Myocyte (in vitro differentiated cells): ENCODE data around the gene NT5C3A. TPM values are rescaled to one million over a fixed set of nuclear protein-coding genes. Genes with fewer than 3 reads are reported as not detected.
"Not testable (repeated sequence)": the region's sequence is repeated elsewhere in the genome, so short reads cannot be mapped to it uniquely, and the experiment has no call there.

Experiments
- DNase-seq: peaks from one replicate; pipeline ENCODE4 v3.0.0-alpha.2; 2012; ENCODE audit warnings: low read depth
- total RNA-seq: library from RNA; depleted of rRNA; stranded (reverse); fragments of >200 nt; gene quantifications from 2 replicates; pipeline ENCODE4 v1.2.3, GENCODE V29; 2014

Gene NT5C3A
- total RNA-seq, 1 donor from 2014 or later = 32.4 TPM

DNA sequence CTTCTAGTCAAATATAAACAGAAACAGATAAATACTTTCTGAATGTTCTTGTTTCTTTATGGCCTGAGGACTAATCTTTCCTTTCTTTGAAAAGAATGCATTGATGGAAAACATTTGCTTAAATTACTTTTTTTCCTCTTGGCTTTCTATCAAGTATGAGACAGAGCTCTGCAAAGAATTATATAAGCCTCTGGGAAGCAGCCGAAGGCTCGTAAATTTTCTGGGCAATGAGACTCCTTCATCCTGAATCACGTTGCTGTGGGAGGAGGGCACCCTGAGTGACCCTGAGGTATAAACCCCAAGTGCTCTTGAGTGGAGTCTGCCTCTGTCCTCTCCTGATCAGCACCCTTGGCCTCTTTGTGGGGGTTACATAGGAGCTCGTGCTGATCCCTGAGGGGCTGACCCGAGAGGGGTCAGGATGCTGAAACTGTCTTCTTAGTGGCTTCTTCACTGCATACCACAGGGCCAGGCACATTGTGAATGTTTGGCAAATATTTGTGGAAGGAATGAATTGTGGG lies 71.4 kb downstream of the NT5C3A start:
- DNase-seq = not testable (repeated sequence)

DNA sequence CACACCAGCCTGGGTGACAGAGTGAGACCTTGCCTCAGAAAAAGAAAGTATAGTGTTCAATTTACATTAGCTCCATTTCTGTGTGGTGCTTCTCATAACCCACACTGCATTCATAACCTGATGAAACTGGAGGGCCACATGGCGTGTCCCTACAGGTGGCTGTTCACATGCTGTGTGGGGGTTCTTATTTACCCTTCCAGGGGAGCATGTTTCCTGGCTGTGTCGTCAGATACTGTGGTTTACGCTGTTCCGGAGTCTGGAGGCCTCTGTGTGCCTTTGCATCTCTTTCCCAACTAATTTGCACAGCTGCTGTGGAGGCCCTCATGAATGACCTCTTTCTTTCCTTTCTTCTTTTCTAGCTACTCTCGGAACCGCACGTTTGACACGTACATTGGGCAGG lies 74.4 kb downstream of the NT5C3A start:
- DNase-seq = not testable (repeated sequence)

- not testable (repeated sequence) for DNase-seq
Measured at GRCh38 chr7:32979902-32980301, 82.7 kb downstream of the NT5C3A start.

DNA sequence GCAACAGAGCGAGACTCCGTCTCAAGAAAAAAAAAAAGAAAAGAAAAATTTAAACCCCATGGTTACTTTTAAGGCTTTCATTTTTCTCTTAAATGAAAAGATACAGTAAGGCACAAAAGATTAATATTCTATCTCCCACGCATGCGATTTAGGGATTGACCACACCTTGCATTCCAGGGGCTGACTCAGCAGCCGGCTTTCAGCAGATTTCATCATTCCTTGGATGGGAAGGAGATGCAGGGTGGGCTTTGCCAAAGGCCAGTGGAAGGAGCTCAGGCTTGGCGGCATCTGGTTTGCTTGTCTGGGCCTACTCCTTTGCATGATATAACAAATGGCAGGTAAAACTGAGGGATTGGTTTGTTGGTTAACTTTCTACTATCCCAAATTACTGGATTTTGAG lies 83.3 kb downstream of the NT5C3A start:
- DNase-seq = peak; percentile 59

DNA sequence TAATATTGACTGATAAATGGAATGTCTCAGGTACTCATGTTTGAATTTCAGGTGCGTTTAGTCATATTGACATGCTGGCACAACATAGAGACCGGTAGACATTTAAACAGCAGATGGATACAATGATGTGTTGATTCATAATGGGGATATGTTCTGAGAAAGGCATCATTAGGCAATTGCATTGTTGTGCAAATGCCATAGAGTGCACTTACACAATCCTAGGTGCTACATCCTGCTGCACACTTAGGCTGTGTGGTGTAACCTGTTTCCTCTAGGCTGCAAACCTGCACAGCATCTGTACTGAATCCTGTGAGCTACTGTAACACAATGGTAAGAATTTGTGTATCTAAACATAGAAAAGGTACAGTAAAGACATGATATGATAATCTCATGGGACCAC lies 85.4 kb downstream of the NT5C3A start:
- not testable (repeated sequence) for DNase-seq

DNA sequence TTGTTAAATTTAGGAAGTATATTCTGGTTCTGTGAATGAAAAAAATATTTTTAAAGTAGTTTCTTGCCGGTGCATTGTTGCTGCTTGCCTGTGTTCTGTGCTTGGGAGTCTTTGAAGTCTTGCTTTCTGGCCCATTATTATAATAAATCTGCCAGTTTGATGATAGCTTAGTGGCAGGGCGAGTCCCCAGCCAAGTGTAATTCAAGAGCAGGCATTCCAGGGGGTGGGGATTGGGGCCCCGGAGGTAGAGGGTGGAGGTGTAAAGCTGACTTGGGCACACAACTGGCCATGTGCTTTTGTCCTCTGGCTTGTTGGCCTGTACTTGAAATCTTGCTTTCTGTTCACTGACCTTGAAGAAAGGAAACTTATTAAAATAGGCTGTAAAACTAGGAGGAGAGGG lies 90.6 kb downstream of the NT5C3A start:
- not testable (repeated sequence) for DNase-seq

DNA sequence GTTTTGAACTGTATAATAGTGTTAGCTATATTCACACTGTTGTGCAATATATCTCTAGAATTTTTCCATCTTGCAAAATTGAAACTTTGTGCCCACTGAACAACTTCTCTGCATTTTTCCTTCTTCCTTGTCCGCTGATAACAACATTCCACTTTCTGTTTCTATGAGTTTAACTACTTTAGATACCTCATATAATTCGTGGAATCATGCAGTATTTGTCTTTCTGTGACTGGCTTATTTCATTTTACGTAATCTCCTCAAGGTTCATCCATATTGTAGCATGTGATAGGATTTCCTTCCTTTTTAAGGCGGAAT lies 95.4 kb downstream of the NT5C3A start:
- not testable (repeated sequence) for DNase-seq

DNA sequence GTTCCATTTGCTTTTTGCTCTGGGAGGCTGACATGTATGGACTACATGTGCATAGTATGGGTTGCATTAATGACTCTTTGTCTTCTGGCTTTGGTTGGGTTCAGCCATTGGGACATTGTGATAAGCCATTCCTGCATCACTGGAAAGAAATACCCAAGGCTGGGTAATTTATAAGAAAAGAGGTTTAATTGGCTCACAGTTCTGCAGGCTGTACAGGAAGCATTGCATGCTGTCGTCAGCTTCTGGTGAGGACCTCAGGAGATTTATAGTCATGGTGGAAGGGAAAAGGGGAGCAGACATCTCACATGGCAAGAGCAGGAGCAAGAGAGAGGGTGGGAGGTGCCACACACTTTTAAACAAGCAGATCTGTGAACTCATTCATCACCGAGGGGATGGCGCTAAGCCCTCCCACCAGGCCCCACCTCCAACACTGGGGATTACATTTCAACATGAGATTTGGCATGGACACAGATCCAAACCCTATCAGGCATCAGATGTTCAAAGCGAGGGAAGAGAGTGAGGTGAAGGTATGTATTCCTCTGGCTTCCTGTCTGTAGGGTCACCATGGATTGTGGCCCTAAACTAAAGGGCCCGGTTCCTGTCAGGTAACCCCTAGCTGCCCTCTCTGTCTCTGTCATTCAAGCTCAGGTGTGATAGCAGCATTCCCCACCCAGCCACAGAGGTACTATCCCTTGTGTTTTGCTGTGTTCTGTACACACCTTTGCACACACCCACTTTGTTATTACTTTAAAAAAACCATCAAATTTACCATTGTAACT lies 95.9 kb downstream of the NT5C3A start:
- DNase-seq = not testable (repeated sequence)

- not testable (repeated sequence) for DNase-seq
Measured at GRCh38 chr7:32964461-32965159, 98.0 kb downstream of the NT5C3A start.

Other genes starting within 250 kb of the NT5C3A start
- 50.1 and 70.1 TPM in 2 replicates for gene KBTBD2, start 171.0 kb downstream of the NT5C3A start, total RNA-seq
- 195 and 200 TPM in 2 replicates for gene FKBP9, start 105.3 kb downstream of the NT5C3A start, total RNA-seq
- gene RP9, start 46.6 kb upstream of the NT5C3A start, total RNA-seq = 12.0 and 24.4 TPM in 2 replicates
- gene BBS9, start 66.8 kb upstream of the NT5C3A start, total RNA-seq = 16.2 and 17.7 TPM in 2 replicates